Endodermal cell (in vitro differentiated cells): ENCODE measurements around the gene SFTPA1. TPM values are rescaled to one million over a fixed set of nuclear protein-coding genes. Genes with fewer than 3 reads are reported as not detected.

Experiments used
- DNase-seq: peaks from one replicate; pipeline ENCODE4 v3.0.0-alpha.2; 2017
- H3K27ac ChIP-seq: 2 replicates; pipeline ENCODE4 v1.5.1; 2013; ENCODE audit warnings: mild to moderate bottlenecking, low read depth, low read length, moderate library complexity
- H3K27me3 ChIP-seq: 2 replicates; pipeline ENCODE4 v1.6.1; 2013; ENCODE audit warnings: mild to moderate bottlenecking, low read length, moderate library complexity; ENCODE audit not compliant: insufficient read depth, control insufficient read depth, poor library complexity, severe bottlenecking
- H3K36me3 ChIP-seq: 2 replicates; pipeline ENCODE4 v1.7.0; 2013; ENCODE audit warnings: mild to moderate bottlenecking, low read length, moderate library complexity; ENCODE audit not compliant: control insufficient read depth, insufficient read depth
- H3K4me1 ChIP-seq: one replicate; pipeline ENCODE4 v1.7.0; 2013; ENCODE audit warnings: low read length; ENCODE audit not compliant: control insufficient read depth, insufficient read depth
- H3K4me3 ChIP-seq: 2 replicates; pipeline ENCODE4 v1.5.1; 2013; ENCODE audit warnings: mild to moderate bottlenecking, low read length, moderate library complexity
- H3K9ac ChIP-seq: 2 replicates; pipeline ENCODE4 v1.6.1; 2013; ENCODE audit warnings: mild to moderate bottlenecking, low read length, moderate library complexity; ENCODE audit not compliant: poor library complexity, severe bottlenecking; ENCODE audit errors: extremely low read depth
- H3K9me3 ChIP-seq: 2 replicates; pipeline ENCODE4 v1.6.1; 2013; ENCODE audit warnings: mild to moderate bottlenecking, low read length, moderate library complexity; ENCODE audit not compliant: control insufficient read depth
- H3K27ac Mint-ChIP-seq: 2 replicates; pipeline ENCODE4 v1.8.0; 2020; ENCODE audit warnings: mixed read lengths
- H3K27me3 Mint-ChIP-seq: 2 replicates; pipeline ENCODE4 v1.8.0; 2021; ENCODE audit warnings: mild to moderate bottlenecking, mixed read lengths; ENCODE audit not compliant: insufficient read depth
- H3K36me3 Mint-ChIP-seq: 2 replicates; pipeline ENCODE4 v1.8.0; 2020; ENCODE audit warnings: low read depth, mixed read lengths
- H3K4me1 Mint-ChIP-seq: 2 replicates; pipeline ENCODE4 v1.8.0; 2020; ENCODE audit warnings: mixed read lengths
- H3K4me3 Mint-ChIP-seq: 2 replicates; pipeline ENCODE4 v1.8.0; 2020; ENCODE audit warnings: mild to moderate bottlenecking, moderate library complexity, mixed read lengths
- H3K9me3 Mint-ChIP-seq: 2 replicates; pipeline ENCODE4 v1.8.0; 2020; ENCODE audit warnings: mild to moderate bottlenecking, mixed read lengths
- WGBS, 2 experiments: methylation state at CpG; one replicate each; pipeline versions ENCODE4 v1.1.5 to v1.1.7; 2013; ENCODE audit warnings: missing lambda C conversion rate in 2 of 2, mixed read lengths in 1 of 2; ENCODE audit not compliant: insufficient coverage in 1 of 2, insufficient read length in 1 of 2; 5-methylcytosine and 5-hydroxymethylcytosine counted together
- total RNA-seq, 2 donors: library from RNA; stranded (reverse); fragmentation: NEBNext Ultra II Directional in 1 of 2; extraction: Animal tissue kit (Norgen Biotek cat#: 25700) in 1 of 2; gene quantifications; 2 replicates in 1 of 2; 3 replicates in 1 of 2; pipeline ENCODE4 v1.2.1, GENCODE V29; 2021
- TF ChIP-seq, protein P1 (sequence below): fragments of 200-600 bp; sonication (generic); conservative IDR thresholded peaks from 2 replicates; pipeline ENCODE4 v1.5.0; 2021; ENCODE audit warnings: antibody characterized with exemption, mild to moderate bottlenecking

Gene SFTPA1
- total RNA-seq, 2 donors from 2014 or later = not detected

DNA sequence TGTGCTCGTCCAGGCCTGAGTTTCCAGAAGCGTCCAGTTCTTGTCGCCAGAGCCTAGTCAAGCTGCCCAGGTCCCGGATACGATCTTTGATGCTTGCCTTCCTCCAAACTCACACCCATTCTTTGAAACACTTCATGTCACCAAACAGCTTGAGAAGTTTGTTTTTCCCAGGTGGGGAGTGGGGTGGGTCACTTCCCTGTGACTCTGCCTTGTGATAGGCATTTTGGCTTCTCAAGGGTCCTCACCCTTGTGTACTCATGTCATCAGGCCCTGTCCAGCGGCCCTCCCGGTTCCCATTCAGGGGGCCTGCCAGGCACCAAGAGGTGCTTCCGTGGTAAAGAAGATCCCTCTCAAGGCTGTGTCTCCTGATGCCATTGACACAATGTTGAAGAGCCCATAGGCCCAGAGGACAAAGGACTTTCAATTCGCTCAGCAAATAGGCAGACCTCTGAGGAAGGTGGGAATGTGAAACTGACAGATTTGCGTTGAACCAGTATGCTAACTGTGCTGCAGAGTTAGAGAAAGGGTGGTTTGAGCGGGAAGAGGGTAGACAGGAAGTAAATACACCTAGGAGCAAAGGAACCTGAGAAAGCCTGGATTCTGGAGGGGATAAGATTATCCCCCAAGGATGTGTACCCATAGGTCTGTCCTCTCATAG, 24.7 kb upstream of the SFTPA1 start:
- Mint-ChIP-seq H3K27ac (no peak overlapping the region), H3K4me3 (no peak overlapping the region), H3K36me3 (no peaks in the 10 kb centered on the region), H3K9me3 (no peaks in the 10 kb centered on the region), H3K4me1 (no peaks in the 10 kb centered on the region), H3K27me3 (peaks cover 13% of the 10 kb centered on the region)
- WGBS, 2 experiments = 91 to 93% methylated on average over 6 to 11 of the region's 11 CpGs
- no peak overlapping the region for H3K9ac ChIP-seq
- H3K36me3 ChIP-seq = no peaks in the 10 kb centered on the region
- no peaks in the 10 kb centered on the region for H3K4me1 ChIP-seq
- no peaks in the 10 kb centered on the region for H3K27me3 ChIP-seq
- TF ChIP-seq, protein P1, sequence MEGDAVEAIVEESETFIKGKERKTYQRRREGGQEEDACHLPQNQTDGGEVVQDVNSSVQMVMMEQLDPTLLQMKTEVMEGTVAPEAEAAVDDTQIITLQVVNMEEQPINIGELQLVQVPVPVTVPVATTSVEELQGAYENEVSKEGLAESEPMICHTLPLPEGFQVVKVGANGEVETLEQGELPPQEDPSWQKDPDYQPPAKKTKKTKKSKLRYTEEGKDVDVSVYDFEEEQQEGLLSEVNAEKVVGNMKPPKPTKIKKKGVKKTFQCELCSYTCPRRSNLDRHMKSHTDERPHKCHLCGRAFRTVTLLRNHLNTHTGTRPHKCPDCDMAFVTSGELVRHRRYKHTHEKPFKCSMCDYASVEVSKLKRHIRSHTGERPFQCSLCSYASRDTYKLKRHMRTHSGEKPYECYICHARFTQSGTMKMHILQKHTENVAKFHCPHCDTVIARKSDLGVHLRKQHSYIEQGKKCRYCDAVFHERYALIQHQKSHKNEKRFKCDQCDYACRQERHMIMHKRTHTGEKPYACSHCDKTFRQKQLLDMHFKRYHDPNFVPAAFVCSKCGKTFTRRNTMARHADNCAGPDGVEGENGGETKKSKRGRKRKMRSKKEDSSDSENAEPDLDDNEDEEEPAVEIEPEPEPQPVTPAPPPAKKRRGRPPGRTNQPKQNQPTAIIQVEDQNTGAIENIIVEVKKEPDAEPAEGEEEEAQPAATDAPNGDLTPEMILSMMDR = no peak
- H3K27ac ChIP-seq = no peak overlapping the region
- H3K9me3 ChIP-seq = no peaks in the 10 kb centered on the region
- no peak for DNase-seq
- no peak overlapping the region for H3K4me3 ChIP-seq

DNA sequence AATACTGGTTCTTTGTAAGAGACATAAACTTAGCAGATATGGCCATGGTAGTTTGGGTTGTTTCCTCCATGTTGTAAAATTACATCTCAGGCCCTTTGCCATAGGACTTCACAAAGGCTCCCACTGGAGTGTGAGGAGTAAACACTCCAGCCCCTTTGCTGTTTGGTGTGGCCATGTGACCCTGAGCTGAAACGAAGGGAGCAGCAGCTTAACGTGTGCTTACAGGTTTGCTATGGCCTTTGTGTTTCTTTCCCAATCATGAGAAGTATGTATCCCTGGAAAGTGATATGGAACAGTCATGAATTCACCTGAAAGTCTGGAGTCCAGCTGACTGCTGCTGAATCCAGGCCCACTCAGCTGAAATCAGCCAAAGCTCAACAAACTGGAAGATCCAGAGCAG, 23.8 kb upstream of the SFTPA1 start:
- H3K27ac Mint-ChIP-seq = no peak overlapping the region
- H3K27me3 ChIP-seq = no peaks in the 10 kb centered on the region
- H3K4me3 ChIP-seq = no peak overlapping the region
- H3K9ac ChIP-seq = no peak overlapping the region
- TF ChIP-seq, protein P1 = no peak
- no peaks in the 10 kb centered on the region for H3K36me3 ChIP-seq
- peaks cover 2% of the 10 kb centered on the region for H3K9me3 Mint-ChIP-seq
- no peaks in the 10 kb centered on the region for H3K36me3 Mint-ChIP-seq
- H3K27me3 Mint-ChIP-seq = peaks cover 14% of the 10 kb centered on the region
- DNase-seq = no peak
- H3K4me1 ChIP-seq = no peaks in the 10 kb centered on the region
- no peaks in the 10 kb centered on the region for H3K4me1 Mint-ChIP-seq
- WGBS, 2 experiments = 74 to 78% methylated on average over 2 of the region's 2 CpGs
- no peak overlapping the region for H3K4me3 Mint-ChIP-seq
- H3K27ac ChIP-seq = no peak overlapping the region
- no peaks in the 10 kb centered on the region for H3K9me3 ChIP-seq

DNA sequence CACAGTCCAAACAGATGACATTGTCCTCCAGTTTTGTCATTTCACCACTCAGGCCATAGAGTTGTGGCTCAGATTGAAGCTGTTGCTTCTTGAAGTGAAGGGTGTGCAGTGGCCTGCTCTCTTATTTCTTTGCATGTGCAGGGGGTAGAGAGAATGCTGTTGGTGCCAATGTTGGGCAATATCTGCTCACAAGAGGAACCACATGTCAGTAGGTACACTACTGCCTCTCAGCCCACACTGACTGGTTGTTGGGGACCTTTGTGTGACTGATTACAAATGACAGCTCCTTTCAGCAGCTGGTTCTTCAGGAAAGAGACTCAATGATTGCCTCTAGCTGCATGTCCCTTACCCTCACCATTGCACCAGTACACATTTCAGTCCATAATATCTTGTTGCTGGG, 21.9 kb upstream of the SFTPA1 start:
- Histone ChIP-seq H3K4me3 (no peak overlapping the region), H3K27me3 (no peaks in the 10 kb centered on the region), H3K9ac (no peak overlapping the region), H3K27ac (no peak overlapping the region), H3K36me3 (no peaks in the 10 kb centered on the region), H3K4me1 (no peaks in the 10 kb centered on the region), H3K9me3 (no peaks in the 10 kb centered on the region)
- H3K27ac Mint-ChIP-seq = no peak overlapping the region
- TF ChIP-seq, protein P1 = no peak
- H3K4me3 Mint-ChIP-seq = no peak overlapping the region
- peaks cover 14% of the 10 kb centered on the region for H3K27me3 Mint-ChIP-seq
- no peaks in the 10 kb centered on the region for H3K36me3 Mint-ChIP-seq
- peaks cover 2% of the 10 kb centered on the region for H3K9me3 Mint-ChIP-seq
- DNase-seq = no peak
- H3K4me1 Mint-ChIP-seq = no peaks in the 10 kb centered on the region
